Measurements from ENCODE around the gene GNG13. TPM values are rescaled to one million over a fixed set of nuclear protein-coding genes. Genes with fewer than 3 reads are reported as not detected.

GNG13 gene
- total RNA-seq, 4 donors from 2014 or later = not detected

GRCh38 chr16:764848-765487 lies 35.6 kb downstream of the GNG13 start:
- Histone ChIP-seq H3K9me3 (no peaks in the 10 kb centered on the region), H3K27ac (no peak overlapping the region), H3K4me3 (no peak overlapping the region), H3K36me3 (no peaks in the 10 kb centered on the region), H3K27me3 (peaks cover 56% of the 10 kb centered on the region), H3K4me1 (peaks cover 12% of the 10 kb centered on the region)
- 76% methylated on average over 12 of the region's 38 CpGs for WGBS
- TF ChIP-seq, protein P1, sequence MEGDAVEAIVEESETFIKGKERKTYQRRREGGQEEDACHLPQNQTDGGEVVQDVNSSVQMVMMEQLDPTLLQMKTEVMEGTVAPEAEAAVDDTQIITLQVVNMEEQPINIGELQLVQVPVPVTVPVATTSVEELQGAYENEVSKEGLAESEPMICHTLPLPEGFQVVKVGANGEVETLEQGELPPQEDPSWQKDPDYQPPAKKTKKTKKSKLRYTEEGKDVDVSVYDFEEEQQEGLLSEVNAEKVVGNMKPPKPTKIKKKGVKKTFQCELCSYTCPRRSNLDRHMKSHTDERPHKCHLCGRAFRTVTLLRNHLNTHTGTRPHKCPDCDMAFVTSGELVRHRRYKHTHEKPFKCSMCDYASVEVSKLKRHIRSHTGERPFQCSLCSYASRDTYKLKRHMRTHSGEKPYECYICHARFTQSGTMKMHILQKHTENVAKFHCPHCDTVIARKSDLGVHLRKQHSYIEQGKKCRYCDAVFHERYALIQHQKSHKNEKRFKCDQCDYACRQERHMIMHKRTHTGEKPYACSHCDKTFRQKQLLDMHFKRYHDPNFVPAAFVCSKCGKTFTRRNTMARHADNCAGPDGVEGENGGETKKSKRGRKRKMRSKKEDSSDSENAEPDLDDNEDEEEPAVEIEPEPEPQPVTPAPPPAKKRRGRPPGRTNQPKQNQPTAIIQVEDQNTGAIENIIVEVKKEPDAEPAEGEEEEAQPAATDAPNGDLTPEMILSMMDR (IDR thresholded peaks at IDR 0.05) = no peak
- TF ChIP-seq POLR2AphosphoS5 (IDR thresholded peaks at IDR 0.05) (no peak), POLR2A (IDR thresholded peaks at IDR 0.05) (no peak)
- no peak for DNase-seq (ENCODE audit: low spot score in 2 of 2)

GRCh38 chr16:764184-764750 lies 36.3 kb downstream of the GNG13 start:
- no peak overlapping the region for H3K27ac ChIP-seq
- no peak for DNase-seq (ENCODE audit: low spot score in 2 of 2)
- H3K9me3 ChIP-seq = no peaks in the 10 kb centered on the region
- peaks cover 14% of the 10 kb centered on the region for H3K4me1 ChIP-seq
- H3K4me3 ChIP-seq = no peak overlapping the region
- H3K27me3 ChIP-seq = peaks cover 50% of the 10 kb centered on the region
- WGBS = 63% methylated on average over 12 of the region's 20 CpGs
- TF ChIP-seq POLR2A (IDR thresholded peaks at IDR 0.05) (no peak), EP300 (IDR thresholded peaks at IDR 0.05) (no peak), POLR2AphosphoS5 (IDR thresholded peaks at IDR 0.05) (no peak)
- TF ChIP-seq, protein P1 (IDR thresholded peaks at IDR 0.05) = no peak
- H3K36me3 ChIP-seq = no peaks in the 10 kb centered on the region

GRCh38 chr16:763369-764183 lies 37.0 kb downstream of the GNG13 start:
- Histone ChIP-seq H3K4me3 (no peak overlapping the region), H3K27ac (no peak overlapping the region), H3K27me3 (peaks cover 43% of the 10 kb centered on the region), H3K4me1 (peaks cover 14% of the 10 kb centered on the region), H3K9me3 (no peaks in the 10 kb centered on the region), H3K36me3 (no peaks in the 10 kb centered on the region)
- TF ChIP-seq EP300 (IDR thresholded peaks at IDR 0.05) (no peak), POLR2AphosphoS5 (IDR thresholded peaks at IDR 0.05) (no peak), POLR2A (IDR thresholded peaks at IDR 0.05) (no peak)
- TF ChIP-seq, protein P1 (IDR thresholded peaks at IDR 0.05) = no peak
- WGBS = 77% methylated on average over 12 of the region's 21 CpGs
- no peak for DNase-seq (ENCODE audit: low spot score in 2 of 2)

DNA sequence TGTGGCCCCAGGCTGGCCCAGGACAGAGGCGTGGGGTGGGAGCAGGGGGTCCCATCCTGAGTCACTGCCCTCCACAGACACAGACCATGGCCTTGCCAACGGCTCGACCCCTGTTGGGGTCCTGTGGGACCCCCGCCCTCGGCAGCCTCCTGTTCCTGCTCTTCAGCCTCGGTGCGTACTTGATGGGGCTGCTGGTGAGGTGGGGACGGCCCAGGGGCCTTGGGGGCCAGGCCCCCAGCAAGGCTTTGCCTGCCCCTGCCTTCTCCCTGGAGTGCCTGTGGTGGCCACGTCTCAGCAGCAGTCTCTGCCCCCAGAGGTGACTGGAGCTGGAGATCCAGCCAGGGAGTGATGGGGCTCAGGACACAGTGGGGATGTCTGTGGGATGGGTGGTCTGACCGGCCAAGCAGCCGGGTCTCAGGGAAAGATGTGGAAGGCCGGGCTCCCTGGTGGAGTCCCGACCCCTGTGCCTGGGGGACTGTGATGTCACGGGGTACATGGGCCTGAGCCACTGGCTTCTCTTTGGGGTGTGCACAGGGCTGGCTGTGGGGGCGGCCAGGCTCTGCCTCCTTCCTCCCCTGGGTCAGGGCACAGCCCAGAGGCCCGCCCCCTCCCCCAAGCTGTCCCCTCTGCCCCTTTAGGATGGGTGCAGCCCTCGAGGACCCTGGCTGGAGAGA lies 37.8 kb downstream of the GNG13 start:
- Histone ChIP-seq H3K27ac (no peak overlapping the region), H3K4me3 (no peak overlapping the region), H3K9me3 (no peaks in the 10 kb centered on the region), H3K27me3 (peaks cover 39% of the 10 kb centered on the region), H3K4me1 (peaks cover 9% of the 10 kb centered on the region), H3K36me3 (no peaks in the 10 kb centered on the region)
- TF ChIP-seq POLR2A (IDR thresholded peaks at IDR 0.05) (no peak), POLR2AphosphoS5 (IDR thresholded peaks at IDR 0.05) (no peak)
- no CpG with 5 or more reads among the region's 17 CpGs for WGBS
- DNase-seq (ENCODE audit: low spot score in 2 of 2) = no peak

- 58% methylated on average over 8 of the region's 22 CpGs for WGBS
- H3K4me3 ChIP-seq = no peak overlapping the region
- no peak overlapping the region for H3K27ac ChIP-seq
- H3K27me3 ChIP-seq = peaks cover 39% of the 10 kb centered on the region
- no peaks in the 10 kb centered on the region for H3K9me3 ChIP-seq
- no peak for DNase-seq (ENCODE audit: low spot score in 2 of 2)
- TF ChIP-seq POLR2A (IDR thresholded peaks at IDR 0.05) (no peak), POLR2AphosphoS5 (IDR thresholded peaks at IDR 0.05) (no peak), EP300 (IDR thresholded peaks at IDR 0.05) (no peak)
- H3K4me1 ChIP-seq = peaks cover 9% of the 10 kb centered on the region
- no peaks in the 10 kb centered on the region for H3K36me3 ChIP-seq
These were observed 38.7 kb downstream of the GNG13 start for GRCh38 chr16:761625-762513.

All from suprapubic skin (tissue), 4 donors.